HG03342 (cell line): ENCODE measurements around the gene RRBP1.

ENCODE experiments used
- ATAC-seq: cut with Tn5 transposase; IDR thresholded peaks from one replicate; pipeline ENCODE4 v1.9.1; 2021; ENCODE audit warnings: mild to moderate bottlenecking, moderate library complexity; ENCODE audit not compliant: unreplicated experiment

Gene RRBP1

GRCh38 chr20:17583126-17583525, 98.9 kb downstream of the RRBP1 start:
- ATAC-seq, result no peak

GRCh38 chr20:17580895-17581294, 101.1 kb downstream of the RRBP1 start:
- no peak for ATAC-seq

GRCh38 chr20:17579369-17580039, 102.5 kb downstream of the RRBP1 start:
- ATAC-seq, result no peak

GRCh38 chr20:17576215-17576614, 105.8 kb downstream of the RRBP1 start:
- no peak for ATAC-seq

GRCh38 chr20:17573463-17573862, 108.6 kb downstream of the RRBP1 start:
- no peak for ATAC-seq

GRCh38 chr20:17572034-17572638, 109.9 kb downstream of the RRBP1 start:
- no peak for ATAC-seq

- no peak for ATAC-seq
Measured at GRCh38 chr20:17571153-17571527, 110.9 kb downstream of the RRBP1 start.

GRCh38 chr20:17570347-17571152, 111.5 kb downstream of the RRBP1 start:
- peak; percentile 37 for ATAC-seq

- peak; percentile 93 for ATAC-seq
Measured at GRCh38 chr20:17569616-17570346, 112.3 kb downstream of the RRBP1 start, which contains the start of gene DSTN. TSS of gene DSTN (plus strand) at chr20:17570075. CDS start at chr20:17570209, 134 bp downstream.

GRCh38 chr20:17568972-17569521, 113.0 kb downstream of the RRBP1 start:
- no peak for ATAC-seq

GRCh38 chr20:17568045-17568788, 113.8 kb downstream of the RRBP1 start:
- ATAC-seq, result no peak

- no peak for ATAC-seq
Measured at GRCh38 chr20:17566345-17566744, 115.7 kb downstream of the RRBP1 start.

- no peak for ATAC-seq
Measured at GRCh38 chr20:17565169-17565845, 116.7 kb downstream of the RRBP1 start.
